Activated T-helper 9 cell treated with anti-CD3 and anti-CD28 coated beads, Interleukin-2, amount 50 U/mL, for 16 hours (primary cell): ENCODE data around the gene MAGOHB.

ENCODE experiments used
- DNase-seq: peaks from one replicate; pipeline ENCODE4 v3.0.0-alpha.2; 2020; ENCODE audit warnings: low read depth

MAGOHB gene

DNA sequence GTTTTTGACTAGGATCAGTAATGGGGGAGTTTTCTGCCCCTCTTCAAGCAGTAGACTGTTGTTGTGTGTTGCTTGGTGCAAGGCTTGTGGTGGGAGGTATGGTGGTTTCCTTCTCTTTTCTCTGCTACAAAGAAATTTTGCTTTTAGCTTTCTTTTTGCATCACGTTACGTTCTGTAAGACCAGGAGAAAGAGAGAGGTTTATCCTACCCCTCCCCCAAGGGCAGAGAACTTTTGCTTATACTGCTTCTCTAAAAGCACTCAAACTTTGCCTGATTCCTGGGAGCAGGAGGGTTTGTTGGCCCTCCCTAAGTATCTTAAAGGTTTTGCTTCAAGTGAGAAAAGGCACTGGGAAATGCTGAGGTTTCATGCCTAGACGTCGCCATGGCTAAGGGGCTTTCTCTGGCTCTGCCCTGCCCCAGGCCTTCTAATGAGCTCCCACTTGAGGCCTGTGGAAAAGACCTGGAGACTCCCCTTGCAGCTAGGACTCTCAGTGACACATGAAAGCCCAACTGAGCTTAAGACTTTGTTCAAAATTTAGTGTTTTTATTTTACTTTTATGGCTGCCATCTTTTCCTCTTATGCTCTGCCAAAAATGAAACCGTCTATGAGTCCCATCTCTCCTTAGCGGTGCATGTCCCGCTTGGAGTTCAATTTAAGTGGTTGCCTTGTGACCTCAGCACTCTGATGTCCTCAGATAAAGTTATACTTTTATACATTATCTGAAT is 58.5 kb downstream of the MAGOHB start:
- DNase-seq: no peak

DNA sequence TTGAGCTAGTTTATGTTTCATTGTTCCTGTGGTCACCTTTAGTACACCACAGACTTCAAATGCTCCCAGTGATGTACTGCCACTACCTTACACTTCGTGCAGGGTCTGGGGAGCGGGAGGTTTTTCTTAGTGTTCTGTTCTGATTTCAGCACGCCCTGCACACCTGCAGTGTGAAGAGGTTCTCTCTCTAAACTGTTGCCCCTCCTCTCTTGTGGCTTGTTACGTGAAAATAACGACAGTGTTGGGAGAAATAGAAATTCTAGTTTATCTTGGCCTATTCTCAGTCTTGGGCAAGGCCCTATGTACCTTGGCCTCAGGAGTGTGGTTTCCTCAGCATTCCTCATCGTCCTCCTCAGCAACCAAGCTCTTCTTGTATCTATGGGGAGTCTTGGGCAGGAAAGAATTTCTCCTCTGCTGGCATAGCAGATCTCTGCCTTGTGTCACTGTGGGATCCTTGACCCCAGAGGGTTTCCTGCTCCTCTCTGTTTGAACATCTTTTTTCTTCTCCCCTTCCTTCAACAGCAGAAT is 59.1 kb downstream of the MAGOHB start:
- no peak for DNase-seq
